ENCODE measurements around the gene ARL10.
"Not testable (repeated sequence)": the region's sequence is repeated elsewhere in the genome, so short reads cannot be mapped to it uniquely, and the experiment has no call there.

Gene ARL10

GRCh38 chr5:176391479-176391878, 26.2 kb downstream of the ARL10 start:
- no peak for DNase-seq

- DNase-seq, result peak; percentile 30 to 41
Observed at GRCh38 chr5:176391999-176392398, 26.7 kb downstream of the ARL10 start.

- no peak for DNase-seq
Observed at GRCh38 chr5:176392526-176392925, 27.2 kb downstream of the ARL10 start.

- DNase-seq, result no peak
Observed at GRCh38 chr5:176394096-176394495, 28.8 kb downstream of the ARL10 start.

- no peak for DNase-seq
Observed at GRCh38 chr5:176394881-176395675, 29.8 kb downstream of the ARL10 start.

- no peak for DNase-seq
Observed at GRCh38 chr5:176396330-176396729, 31.0 kb downstream of the ARL10 start.

- no peak for DNase-seq
Observed at GRCh38 chr5:176397736-176398420, 32.6 kb downstream of the ARL10 start.

GRCh38 chr5:176400382-176401156, 35.3 kb downstream of the ARL10 start:
- DNase-seq, result no peak

GRCh38 chr5:176401281-176402205, 36.3 kb downstream of the ARL10 start:
- DNase-seq, result no peak

GRCh38 chr5:176405656-176406435, 40.6 kb downstream of the ARL10 start:
- no peak for DNase-seq

- no peak for DNase-seq
Observed at GRCh38 chr5:176406436-176407052, 41.3 kb downstream of the ARL10 start.

- no peak for DNase-seq
Observed at GRCh38 chr5:176407456-176408251, 42.4 kb downstream of the ARL10 start.

- not testable (repeated sequence) for DNase-seq
Observed at GRCh38 chr5:176408252-176408573, 42.9 kb downstream of the ARL10 start.

- no peak for DNase-seq
Observed at GRCh38 chr5:176408590-176408989, 43.3 kb downstream of the ARL10 start.

GRCh38 chr5:176409765-176410164, 44.5 kb downstream of the ARL10 start:
- DNase-seq, result no peak

- no peak for DNase-seq
Observed at GRCh38 chr5:176410486-176411180, 45.3 kb downstream of the ARL10 start.

GRCh38 chr5:176412517-176413254, 47.4 kb downstream of the ARL10 start:
- DNase-seq, result no peak

GRCh38 chr5:176413255-176413565, 47.9 kb downstream of the ARL10 start:
- no peak for DNase-seq

GRCh38 chr5:176413709-176414191, 48.5 kb downstream of the ARL10 start:
- no peak for DNase-seq
